ENCODE data around the gene MRPL57.
"Not testable (repeated sequence)": the region's sequence is repeated elsewhere in the genome, so short reads cannot be mapped to it uniquely, and the experiment has no call there.

Gene MRPL57

DNA sequence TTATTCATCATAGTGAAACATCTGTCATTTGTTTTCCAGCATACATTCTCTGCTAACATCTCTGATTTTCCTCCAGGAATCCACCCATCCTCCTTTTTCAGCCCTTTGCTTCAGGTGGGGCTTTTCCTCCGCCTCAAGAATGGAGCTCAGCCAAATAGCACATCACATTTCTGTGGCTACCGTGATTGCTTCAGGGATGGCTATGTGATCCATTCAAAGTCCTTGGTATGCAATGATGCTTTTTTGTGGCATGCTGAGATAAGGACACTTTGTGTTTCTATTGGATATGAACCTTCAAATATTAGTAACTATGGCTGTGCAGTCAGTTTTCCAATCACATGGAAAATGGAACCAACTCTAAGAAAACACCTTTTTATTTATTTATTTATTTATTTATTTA is 18.3 kb downstream of the MRPL57 start:
- H3K27ac ChIP-seq (ENCODE audit: low read depth, low read length); H3K9me3 ChIP-seq (ENCODE audit: control insufficient read depth, insufficient read depth, low read length); H3K27me3 ChIP-seq (ENCODE audit: control insufficient read depth, insufficient read depth, low read length); H3K4me1 ChIP-seq (ENCODE audit: control insufficient read depth, insufficient read depth, low read length); H3K9ac ChIP-seq (ENCODE audit: low read depth, low read length); H3K4me3 ChIP-seq (ENCODE audit: low read depth, low read length); H3K36me3 ChIP-seq (ENCODE audit: control insufficient read depth, insufficient read depth, low read length): not testable (repeated sequence)

DNA sequence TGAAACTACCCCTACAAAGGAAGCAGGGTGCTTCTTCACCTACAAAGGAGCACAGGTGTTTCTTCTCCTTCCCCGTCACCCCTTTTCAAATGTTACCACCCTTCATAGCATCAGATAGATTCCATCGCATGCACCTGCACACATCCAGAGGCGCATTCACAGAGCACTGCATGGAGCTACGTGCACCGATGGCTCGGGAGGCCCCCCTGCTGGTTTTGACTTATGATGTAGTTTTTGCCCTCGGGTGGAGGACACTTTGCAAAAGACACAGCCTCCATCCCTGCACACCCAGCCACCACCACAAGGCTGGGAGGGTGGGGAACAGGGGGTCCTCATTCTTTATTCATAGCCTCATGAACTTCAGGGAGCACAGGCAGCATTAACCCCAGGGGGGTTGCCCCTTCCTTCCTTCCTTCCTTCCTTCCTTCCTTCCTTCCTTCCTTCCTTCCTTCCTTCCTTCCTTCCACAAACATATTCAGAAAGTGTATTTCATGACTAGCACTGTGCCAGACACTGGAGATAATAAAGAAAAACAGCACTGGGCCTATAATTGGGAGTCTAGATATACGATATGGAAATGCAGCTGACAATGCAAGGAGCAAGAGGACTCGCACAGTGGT is 21.3 kb downstream of the MRPL57 start:
- not testable (repeated sequence) for H3K9ac ChIP-seq (ENCODE audit: low read depth, low read length); H3K27ac ChIP-seq (ENCODE audit: low read depth, low read length); H3K4me3 ChIP-seq (ENCODE audit: low read depth, low read length); H3K27me3 ChIP-seq (ENCODE audit: control insufficient read depth, insufficient read depth, low read length); H3K36me3 ChIP-seq (ENCODE audit: control insufficient read depth, insufficient read depth, low read length); H3K4me1 ChIP-seq (ENCODE audit: control insufficient read depth, insufficient read depth, low read length)
- peaks cover 24% of the 10 kb centered on the region for H3K9me3 ChIP-seq (ENCODE audit: control insufficient read depth, insufficient read depth, low read length)

DNA sequence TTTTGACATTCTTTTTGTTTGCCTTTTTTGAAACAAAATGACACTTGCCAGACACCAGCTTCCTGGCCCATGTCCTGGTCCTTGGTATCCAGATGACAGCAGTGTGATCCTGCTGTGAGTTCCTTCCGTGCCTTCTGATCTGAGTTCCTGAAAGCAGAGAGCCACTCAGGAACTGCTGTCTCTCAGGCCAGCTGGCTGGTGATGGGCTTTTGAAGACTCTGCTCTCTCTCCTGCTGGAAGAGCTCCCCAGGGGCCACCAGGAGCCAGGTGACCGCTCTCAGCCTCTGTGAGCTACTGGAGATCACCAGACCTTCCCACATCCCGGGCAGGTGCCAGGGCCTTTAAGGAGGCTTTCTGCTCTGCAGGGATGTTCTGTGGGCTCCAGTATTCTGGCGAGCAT is 21.9 kb downstream of the MRPL57 start:
- not testable (repeated sequence) for H3K9ac ChIP-seq (ENCODE audit: low read depth, low read length); H3K4me3 ChIP-seq (ENCODE audit: low read depth, low read length); H3K27ac ChIP-seq (ENCODE audit: low read depth, low read length); H3K4me1 ChIP-seq (ENCODE audit: control insufficient read depth, insufficient read depth, low read length); H3K36me3 ChIP-seq (ENCODE audit: control insufficient read depth, insufficient read depth, low read length); H3K27me3 ChIP-seq (ENCODE audit: control insufficient read depth, insufficient read depth, low read length)
- H3K9me3 ChIP-seq (ENCODE audit: control insufficient read depth, insufficient read depth, low read length), result peaks cover 24% of the 10 kb centered on the region

DNA sequence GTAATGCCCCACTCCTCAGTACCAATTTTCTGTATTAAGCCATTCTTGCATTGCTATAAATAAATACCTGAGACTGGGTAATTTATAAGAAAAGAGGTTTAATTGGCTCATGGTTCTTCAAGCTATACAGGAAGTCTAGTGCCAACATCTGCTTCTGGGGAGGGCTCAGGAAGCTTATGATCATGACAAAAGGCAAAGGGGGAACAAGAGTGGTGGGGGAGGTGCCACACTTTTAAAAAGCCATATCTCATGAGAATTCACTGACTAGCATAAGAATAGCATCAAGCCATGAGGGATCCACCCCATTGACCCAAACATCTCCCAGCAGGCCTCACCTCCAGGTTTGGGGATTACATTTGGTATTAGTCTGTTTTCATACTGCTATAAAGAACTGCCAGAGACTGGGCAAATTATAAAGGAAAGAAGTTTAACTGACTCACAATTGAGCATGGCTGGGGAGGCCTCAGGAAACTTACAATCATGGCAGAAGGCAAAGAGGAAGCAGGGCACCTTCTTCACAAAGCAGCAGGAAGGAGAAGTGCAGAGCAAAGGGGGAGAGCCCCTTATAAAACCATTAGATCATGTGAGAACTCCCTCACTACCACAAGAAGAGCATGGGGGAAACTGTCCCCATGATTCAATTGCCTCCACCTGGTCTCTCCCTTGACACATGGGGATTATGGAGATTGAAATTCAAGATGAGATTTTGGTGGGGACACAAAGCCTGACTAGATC is 25.2 kb downstream of the MRPL57 start:
- not testable (repeated sequence) for H3K27ac ChIP-seq (ENCODE audit: low read depth, low read length); H3K4me3 ChIP-seq (ENCODE audit: low read depth, low read length)

DNA sequence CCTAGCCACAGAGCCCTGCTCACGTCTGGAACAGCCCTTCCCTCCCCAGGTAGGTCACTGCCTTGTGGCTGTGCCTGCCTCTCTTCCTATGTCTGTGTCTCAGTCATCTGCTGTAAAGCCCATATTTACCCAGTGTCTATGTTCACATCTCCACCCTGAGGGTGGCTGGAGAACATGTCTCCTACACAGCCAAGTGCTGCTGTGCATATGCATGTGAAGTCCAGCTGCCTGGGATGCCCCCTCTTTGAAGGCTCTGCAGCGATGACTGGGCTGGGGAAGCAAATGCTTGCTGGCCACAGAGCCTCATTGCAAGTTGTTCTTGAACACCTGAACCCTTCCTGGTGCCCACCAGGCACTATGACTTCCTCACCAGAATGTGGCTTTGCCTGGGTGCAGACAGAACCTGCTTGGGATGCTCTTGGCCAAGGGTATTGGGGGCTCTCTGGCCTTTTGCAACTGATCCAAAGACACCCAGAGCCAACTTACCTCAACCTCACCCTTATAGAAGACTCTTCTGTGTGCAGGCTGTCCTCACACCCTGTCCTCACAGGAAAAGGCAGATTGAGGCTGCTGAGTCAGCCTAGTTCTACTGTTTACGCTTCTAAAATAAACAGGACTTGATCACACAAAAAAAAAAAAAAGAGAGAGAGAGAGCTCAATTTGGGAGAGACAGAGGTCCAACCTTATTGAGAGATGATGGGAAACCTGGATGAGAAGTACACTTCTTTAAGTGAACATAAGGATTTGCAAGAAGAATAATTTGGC is 26.5 kb downstream of the MRPL57 start:
- no peaks in the 10 kb centered on the region for H3K27me3 ChIP-seq (ENCODE audit: control insufficient read depth, insufficient read depth, low read length)
- no peaks in the 10 kb centered on the region for H3K36me3 ChIP-seq (ENCODE audit: control insufficient read depth, insufficient read depth, low read length)
- no peaks in the 10 kb centered on the region for H3K4me1 ChIP-seq (ENCODE audit: control insufficient read depth, insufficient read depth, low read length)
- no peak overlapping the region for H3K4me3 ChIP-seq (ENCODE audit: low read depth, low read length)
- peaks cover 33% of the 10 kb centered on the region for H3K9me3 ChIP-seq (ENCODE audit: control insufficient read depth, insufficient read depth, low read length)
- no peak overlapping the region for H3K27ac ChIP-seq (ENCODE audit: low read depth, low read length)
- no peak overlapping the region for H3K9ac ChIP-seq (ENCODE audit: low read depth, low read length)

More for the DNA sequence above, 25.2 kb downstream of the MRPL57 start:
- not testable (repeated sequence) for H3K9ac ChIP-seq (ENCODE audit: low read depth, low read length); H3K27me3 ChIP-seq (ENCODE audit: control insufficient read depth, insufficient read depth, low read length); H3K4me1 ChIP-seq (ENCODE audit: control insufficient read depth, insufficient read depth, low read length); H3K36me3 ChIP-seq (ENCODE audit: control insufficient read depth, insufficient read depth, low read length)
- H3K9me3 ChIP-seq (ENCODE audit: control insufficient read depth, insufficient read depth, low read length), result peaks cover 33% of the 10 kb centered on the region

DNA sequence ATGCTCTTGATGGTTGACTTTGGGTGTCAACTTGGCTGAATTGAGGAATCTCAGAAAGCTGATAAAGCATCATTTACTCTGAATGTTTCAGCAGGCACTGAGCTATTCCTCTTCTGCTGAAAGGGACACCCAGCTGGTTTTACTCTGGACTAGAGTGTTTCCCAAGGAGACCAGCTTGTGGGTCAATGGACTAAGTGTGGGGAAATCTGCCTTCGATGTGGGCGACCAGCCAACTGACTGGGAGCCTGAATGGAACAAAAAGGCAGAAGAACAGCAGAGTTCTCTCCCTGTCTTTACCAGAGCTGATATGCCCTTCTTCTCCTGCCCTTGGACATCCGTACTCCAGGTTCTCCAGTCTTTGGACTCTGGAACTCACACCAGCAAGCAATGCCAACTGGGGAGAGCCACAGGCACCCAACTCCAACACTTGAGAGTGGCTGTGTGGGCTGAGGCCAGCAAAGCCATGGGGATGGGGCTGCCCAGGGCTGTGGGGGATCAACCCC is 32.2 kb downstream of the MRPL57 start:
- H3K27me3 ChIP-seq (ENCODE audit: control insufficient read depth, insufficient read depth, low read length), result no peaks in the 10 kb centered on the region
- no peak overlapping the region for H3K9ac ChIP-seq (ENCODE audit: low read depth, low read length)
- no peaks in the 10 kb centered on the region for H3K4me1 ChIP-seq (ENCODE audit: control insufficient read depth, insufficient read depth, low read length)
- no peaks in the 10 kb centered on the region for H3K36me3 ChIP-seq (ENCODE audit: control insufficient read depth, insufficient read depth, low read length)
- no peak overlapping the region for H3K27ac ChIP-seq (ENCODE audit: low read depth, low read length)
- H3K9me3 ChIP-seq (ENCODE audit: control insufficient read depth, insufficient read depth, low read length), result peaks cover 21% of the 10 kb centered on the region
- no peak overlapping the region for H3K4me3 ChIP-seq (ENCODE audit: low read depth, low read length)

DNA sequence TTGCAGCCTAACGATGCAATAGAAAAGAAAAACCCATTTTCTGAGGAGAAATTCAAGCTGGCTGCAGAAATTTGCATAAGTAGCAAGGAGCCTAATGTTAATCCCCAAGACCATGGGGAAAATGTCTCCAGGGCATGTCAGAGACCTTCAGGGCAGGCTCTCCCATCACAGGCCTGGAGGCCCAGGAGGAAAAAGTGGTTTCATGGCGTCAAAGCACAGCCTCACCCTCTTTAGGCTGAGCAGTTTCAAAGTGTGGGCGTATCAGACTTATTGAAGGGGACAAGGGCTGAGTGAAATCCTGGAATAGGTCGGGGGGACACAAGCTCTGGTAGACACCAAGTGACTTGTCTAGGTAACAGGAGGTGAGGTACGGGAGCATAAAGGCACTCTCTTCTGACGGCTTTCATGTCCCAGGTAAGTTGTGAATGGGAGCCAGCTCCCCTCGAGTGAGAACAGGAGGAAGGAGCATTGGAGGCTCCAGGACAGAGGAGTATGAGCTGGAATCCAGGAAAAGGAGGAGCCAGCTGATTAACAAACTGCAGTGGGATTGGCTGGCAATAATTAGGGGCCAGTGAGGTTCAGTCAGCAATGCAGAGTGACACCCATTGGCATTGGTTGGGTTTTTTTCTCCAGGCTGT is 35.8 kb downstream of the MRPL57 start:
- Histone ChIP-seq H3K4me3 (ENCODE audit: low read depth, low read length) (no peak overlapping the region), H3K27me3 (ENCODE audit: control insufficient read depth, insufficient read depth, low read length) (no peaks in the 10 kb centered on the region), H3K4me1 (ENCODE audit: control insufficient read depth, insufficient read depth, low read length) (no peaks in the 10 kb centered on the region), H3K9me3 (ENCODE audit: control insufficient read depth, insufficient read depth, low read length) (peaks cover 12% of the 10 kb centered on the region), H3K9ac (ENCODE audit: low read depth, low read length) (no peak overlapping the region), H3K27ac (ENCODE audit: low read depth, low read length) (no peak overlapping the region), H3K36me3 (ENCODE audit: control insufficient read depth, insufficient read depth, low read length) (no peaks in the 10 kb centered on the region)

DNA sequence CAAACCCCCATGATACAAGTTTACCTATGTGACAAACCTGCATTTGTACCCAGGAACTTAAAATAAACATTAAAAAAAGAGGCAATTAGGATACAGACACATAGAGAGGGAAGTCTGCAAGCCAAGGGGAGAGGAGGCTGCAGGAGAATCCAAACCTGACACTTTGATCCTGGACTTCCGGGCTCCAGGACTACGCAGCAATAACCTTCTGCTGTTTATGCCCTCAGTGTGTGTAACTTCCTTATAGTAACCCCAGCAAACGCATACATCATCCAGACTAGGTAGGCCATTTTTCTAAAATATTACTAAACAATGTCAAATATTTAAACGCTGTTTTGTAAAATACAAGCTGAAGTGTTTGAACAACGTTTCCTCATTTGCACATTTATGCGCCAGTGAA is 39.0 kb downstream of the MRPL57 start:
- not testable (repeated sequence) for H3K27ac ChIP-seq (ENCODE audit: low read depth, low read length); H3K4me3 ChIP-seq (ENCODE audit: low read depth, low read length); H3K27me3 ChIP-seq (ENCODE audit: control insufficient read depth, insufficient read depth, low read length); H3K36me3 ChIP-seq (ENCODE audit: control insufficient read depth, insufficient read depth, low read length); H3K4me1 ChIP-seq (ENCODE audit: control insufficient read depth, insufficient read depth, low read length); H3K9ac ChIP-seq (ENCODE audit: low read depth, low read length)
- H3K9me3 ChIP-seq (ENCODE audit: control insufficient read depth, insufficient read depth, low read length), result peaks cover 12% of the 10 kb centered on the region

DNA sequence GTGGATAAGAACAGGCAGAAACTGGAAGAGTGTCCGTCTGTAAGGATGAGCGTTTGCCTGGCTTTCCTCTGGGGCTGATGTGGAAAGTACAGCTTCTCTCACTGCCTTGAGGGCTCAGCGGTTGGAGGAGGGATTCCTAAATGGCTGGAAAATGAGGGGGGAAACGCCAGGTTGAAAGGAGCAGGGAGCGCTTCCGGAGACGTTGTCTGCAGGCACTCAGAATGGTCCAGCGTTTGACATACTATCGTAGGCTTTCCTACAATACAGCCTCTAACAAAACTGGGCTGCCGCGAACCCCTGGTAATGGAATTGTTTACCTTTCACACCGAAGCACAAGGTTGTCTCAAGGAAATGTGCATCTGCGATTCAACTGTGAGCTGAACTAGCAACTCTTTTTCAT is 39.9 kb downstream of the MRPL57 start:
- no peaks in the 10 kb centered on the region for H3K27me3 ChIP-seq (ENCODE audit: control insufficient read depth, insufficient read depth, low read length)
- H3K36me3 ChIP-seq (ENCODE audit: control insufficient read depth, insufficient read depth, low read length), result no peaks in the 10 kb centered on the region
- H3K9me3 ChIP-seq (ENCODE audit: control insufficient read depth, insufficient read depth, low read length), result peaks cover 16% of the 10 kb centered on the region
- no peak overlapping the region for H3K9ac ChIP-seq (ENCODE audit: low read depth, low read length)
- H3K4me3 ChIP-seq (ENCODE audit: low read depth, low read length), result no peak overlapping the region
- no peak overlapping the region for H3K27ac ChIP-seq (ENCODE audit: low read depth, low read length)
- H3K4me1 ChIP-seq (ENCODE audit: control insufficient read depth, insufficient read depth, low read length), result no peaks in the 10 kb centered on the region

DNA sequence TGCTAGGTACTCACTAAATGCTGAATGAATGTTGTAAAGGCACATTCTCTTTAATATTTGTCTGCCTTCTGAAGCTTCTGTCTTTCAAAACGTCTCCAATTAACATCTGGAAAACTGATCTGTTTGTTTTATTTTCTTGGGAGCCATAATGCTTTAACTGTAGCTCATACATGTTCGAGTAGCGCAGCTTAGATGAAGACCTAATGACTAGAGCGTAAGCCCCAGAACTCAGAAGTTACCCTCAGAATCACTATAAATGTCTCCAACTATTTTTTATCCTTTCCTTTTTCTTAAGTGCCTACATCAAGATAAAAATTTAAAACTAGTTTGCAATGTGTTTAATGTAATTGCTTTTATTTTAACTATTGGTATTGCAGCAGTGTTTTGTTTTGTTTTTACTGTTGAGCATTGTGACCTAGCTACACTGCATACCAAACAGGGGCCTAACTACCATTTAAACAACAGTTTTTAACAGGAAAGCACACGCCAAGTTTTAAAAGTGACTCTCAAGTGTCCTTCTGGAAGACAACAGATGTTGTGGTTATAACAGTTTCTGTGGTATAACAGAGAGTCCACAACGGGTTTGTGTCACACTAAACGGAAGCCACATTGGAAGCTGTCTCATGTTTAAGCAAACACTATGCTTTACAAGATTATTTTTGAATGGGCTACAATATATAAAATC is 42.0 kb downstream of the MRPL57 start:
- Histone ChIP-seq H3K9me3 (ENCODE audit: control insufficient read depth, insufficient read depth, low read length) (peaks cover 5% of the 10 kb centered on the region; the same call in 1 of the 2 replicates), H3K27ac (ENCODE audit: low read depth, low read length) (no peak overlapping the region), H3K27me3 (ENCODE audit: control insufficient read depth, insufficient read depth, low read length) (no peaks in the 10 kb centered on the region), H3K4me1 (ENCODE audit: control insufficient read depth, insufficient read depth, low read length) (no peaks in the 10 kb centered on the region), H3K9ac (ENCODE audit: low read depth, low read length) (no peak overlapping the region), H3K4me3 (ENCODE audit: low read depth, low read length) (no peak overlapping the region), H3K36me3 (ENCODE audit: control insufficient read depth, insufficient read depth, low read length) (no peaks in the 10 kb centered on the region)
